Coronary artery (tissue), 2 donors: Measurements from ENCODE around the gene DOCK1.

ENCODE experiments used
- DNase-seq: peaks from one replicate; pipeline ENCODE4 v3.0.0-alpha.2; 2017; ENCODE audit warnings: low spot score
- H3K27ac ChIP-seq, 2 donors: fragments of 200-600 bp; sonication (generic); one replicate each; pipeline ENCODE4 v1.5.1; 2016 to 2019
- H3K4me3 ChIP-seq: fragments of 200-600 bp; sonication (generic); 2 replicates; pipeline ENCODE4 v1.5.1; 2016; ENCODE audit warnings: mild to moderate bottlenecking, moderate library complexity
- CTCF ChIP-seq: fragments of 200-600 bp; sonication (generic); IDR thresholded peaks from one replicate; pipeline ENCODE4 v1.5.1; 2019; ENCODE audit warnings: antibody characterized with exemption

Gene DOCK1

DNA sequence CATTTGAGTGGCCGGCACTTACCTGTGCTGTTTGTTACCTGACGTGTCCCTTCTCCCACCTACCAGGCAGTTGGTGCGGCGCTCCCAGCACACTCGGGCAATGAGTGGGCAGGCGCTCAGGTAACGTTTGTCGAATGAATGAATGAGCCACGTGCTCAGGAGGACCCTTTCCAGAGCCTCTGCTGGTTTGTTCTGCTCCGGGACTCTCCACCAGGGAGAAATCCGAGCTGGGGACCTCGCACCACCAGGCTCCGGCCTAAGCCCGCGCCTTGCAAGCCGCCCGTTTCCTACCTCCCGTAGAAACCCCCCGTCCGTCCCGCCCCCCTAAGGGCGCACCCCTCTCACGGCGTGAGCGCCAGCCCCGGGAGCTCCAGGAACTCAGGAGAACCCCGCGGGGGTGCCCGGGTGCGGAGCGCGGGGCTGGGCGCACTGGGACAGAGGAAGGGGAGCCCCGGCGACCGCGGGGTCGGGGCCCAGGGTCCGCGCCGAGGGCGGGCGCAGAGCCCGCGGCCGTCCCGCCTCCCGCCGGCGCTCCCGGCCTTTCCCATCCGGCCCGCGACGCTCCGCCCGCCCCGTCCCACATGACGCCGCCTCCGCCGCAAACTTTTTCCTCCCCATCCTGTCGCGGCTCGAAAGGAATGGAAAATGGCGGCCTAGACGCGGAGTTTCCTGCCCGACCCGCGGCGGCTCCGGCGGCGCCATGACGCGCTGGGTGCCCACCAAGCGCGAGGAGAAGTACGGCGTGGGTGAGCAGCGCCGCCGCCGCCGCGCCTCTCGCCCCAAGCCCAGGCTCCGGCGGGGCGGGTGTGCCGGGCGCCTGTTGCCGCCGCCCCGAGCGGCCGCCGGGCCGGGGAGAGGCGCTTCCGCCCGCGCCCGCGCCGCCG is at the start of gene DOCK1:
Gene DOCK1, plus strand, starts transcription at position 611 of the 884 bp plus-strand sequence. Its CDS starts 90 bp downstream, at position 701.
- TF ChIP-seq CTCF = no peak
- no peak for DNase-seq
- Histone ChIP-seq H3K4me3 (peak within 1 kb of the TSS; percentile 98), H3K27ac (peak within 1 kb of the TSS; percentile 75 to 90)

DNA sequence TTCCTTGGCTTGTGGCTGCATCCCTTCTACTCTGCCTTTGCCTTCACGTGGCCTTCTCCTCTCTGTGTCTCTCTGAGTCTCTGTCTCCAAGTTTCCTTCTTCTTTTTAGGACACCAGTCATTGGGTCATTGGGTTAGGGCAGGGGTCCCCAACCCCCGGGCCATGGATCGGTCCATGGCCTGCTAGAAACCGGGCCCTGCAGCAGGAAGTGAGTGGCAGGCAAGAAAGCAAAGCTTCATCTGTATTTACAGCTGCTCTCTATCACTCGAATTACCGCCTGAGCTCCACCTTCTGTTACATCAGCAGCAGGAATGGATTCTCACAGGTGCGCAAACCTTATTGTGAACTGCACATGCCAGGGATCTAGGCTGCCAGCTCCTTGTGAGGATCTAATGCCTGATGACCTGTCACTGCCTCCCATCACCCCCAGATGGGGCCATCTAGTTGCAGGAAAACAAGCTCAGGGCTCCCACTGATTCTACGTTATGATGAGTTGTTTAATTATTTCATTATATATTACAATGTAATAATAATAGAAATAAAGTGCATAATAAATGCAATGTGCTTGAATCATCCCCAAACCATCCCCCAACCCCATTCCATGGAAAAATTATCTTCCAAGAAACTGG is 47.9 kb upstream of the DOCK1 start:
- TF ChIP-seq CTCF = no peak
- peak; percentile 29 for DNase-seq

GRCh38 chr10:126867567-126868365 is 37.5 kb upstream of the DOCK1 start:
- Histone ChIP-seq H3K4me3 (no peak overlapping the region), H3K27ac (no peak overlapping the region)
- DNase-seq = peak; percentile 21
- no peak for TF ChIP-seq CTCF

More for the DNA sequence above, 47.9 kb upstream of the DOCK1 start:
- Histone ChIP-seq H3K27ac (no peak overlapping the region), H3K4me3 (no peak overlapping the region)

DNA sequence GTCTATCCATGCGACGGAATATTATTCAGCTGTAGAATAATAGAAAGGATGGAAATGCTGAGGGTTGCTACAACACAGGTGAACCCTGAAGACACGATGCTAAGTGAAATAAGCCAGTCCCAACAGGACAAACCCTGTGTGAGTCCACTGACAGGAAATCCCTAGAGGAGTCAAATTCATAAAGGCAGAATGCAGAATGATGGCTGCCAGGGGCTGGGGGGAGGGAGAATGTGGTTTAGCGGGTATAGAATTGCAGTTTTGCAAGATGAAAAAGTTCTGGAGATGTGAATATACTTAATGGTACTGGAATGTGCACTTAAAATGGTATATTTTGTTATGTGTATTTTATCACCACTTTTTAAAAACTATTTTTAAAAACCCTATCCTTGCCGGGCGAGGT is 36.9 kb upstream of the DOCK1 start:
- no peak overlapping the region for H3K4me3 ChIP-seq
- peak; percentile 14 for DNase-seq
- H3K27ac ChIP-seq = no peak overlapping the region
- no peak for TF ChIP-seq CTCF

DNA sequence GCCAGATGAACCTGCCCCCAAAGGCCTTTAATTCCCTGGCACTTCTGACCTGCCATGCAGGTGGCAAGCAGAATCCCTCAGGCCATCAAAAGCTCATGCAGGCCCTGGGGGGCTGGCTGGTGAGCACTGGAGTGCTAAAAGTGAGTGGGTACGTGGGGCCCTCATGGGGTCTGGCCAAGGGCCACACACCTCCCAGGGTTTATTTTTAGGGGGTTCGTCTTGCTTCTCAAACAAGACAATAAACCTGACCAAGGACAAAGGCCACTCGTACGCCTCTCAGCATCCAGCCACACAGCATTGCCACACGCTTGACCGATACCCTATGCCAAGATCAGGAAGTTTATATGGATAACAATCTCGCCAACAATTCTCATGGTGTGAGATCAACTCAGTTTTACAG is 33.1 kb upstream of the DOCK1 start:
- H3K4me3 ChIP-seq = no peak overlapping the region
- H3K27ac ChIP-seq = no peak overlapping the region
- DNase-seq = peak; percentile 53
- TF ChIP-seq CTCF = no peak

DNA sequence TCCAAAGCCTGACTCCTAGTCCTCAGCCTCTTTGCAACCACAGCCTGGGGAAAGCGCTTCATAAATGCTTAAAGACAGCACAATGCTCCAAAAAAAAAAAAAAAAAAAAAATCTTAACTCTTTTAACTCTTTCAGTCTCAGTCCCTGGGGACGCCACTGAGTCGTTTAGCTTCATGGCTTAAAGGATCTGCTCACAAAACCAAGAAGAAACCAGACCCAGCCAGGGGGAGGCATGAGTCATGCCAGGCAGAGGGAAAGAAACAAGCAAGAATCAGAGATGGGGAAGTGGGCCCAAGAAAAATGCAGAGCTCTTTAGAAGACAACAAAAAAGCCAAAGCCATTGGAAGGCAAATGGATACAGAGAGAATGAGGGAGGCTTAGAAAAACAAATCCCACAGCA is 32.5 kb upstream of the DOCK1 start:
- no peak for TF ChIP-seq CTCF
- Histone ChIP-seq H3K4me3 (no peak overlapping the region), H3K27ac (no peak overlapping the region)
- DNase-seq = peak; percentile 33
